Measurements from ENCODE around the gene NUCB2.

DNA sequence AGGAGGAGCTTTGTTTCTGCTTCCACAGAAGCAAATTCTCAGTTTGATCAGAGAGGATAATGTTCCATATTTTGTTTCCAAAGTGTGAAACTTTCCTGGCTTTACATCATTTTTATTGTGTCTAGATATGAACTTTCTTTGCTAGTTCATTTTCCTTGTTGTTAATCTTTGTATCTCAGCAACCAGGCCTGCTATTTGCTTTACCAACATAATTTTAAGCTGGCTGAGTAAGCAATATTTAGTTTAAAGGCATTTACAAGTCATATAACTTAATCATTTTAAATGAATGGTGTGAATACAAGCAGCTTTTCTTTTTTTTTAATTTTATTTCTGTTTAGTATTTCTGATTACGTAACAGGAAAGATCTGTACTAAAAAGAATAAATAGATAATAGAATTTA is 15.2 kb downstream of the NUCB2 start:
- TF ChIP-seq, protein P1, sequence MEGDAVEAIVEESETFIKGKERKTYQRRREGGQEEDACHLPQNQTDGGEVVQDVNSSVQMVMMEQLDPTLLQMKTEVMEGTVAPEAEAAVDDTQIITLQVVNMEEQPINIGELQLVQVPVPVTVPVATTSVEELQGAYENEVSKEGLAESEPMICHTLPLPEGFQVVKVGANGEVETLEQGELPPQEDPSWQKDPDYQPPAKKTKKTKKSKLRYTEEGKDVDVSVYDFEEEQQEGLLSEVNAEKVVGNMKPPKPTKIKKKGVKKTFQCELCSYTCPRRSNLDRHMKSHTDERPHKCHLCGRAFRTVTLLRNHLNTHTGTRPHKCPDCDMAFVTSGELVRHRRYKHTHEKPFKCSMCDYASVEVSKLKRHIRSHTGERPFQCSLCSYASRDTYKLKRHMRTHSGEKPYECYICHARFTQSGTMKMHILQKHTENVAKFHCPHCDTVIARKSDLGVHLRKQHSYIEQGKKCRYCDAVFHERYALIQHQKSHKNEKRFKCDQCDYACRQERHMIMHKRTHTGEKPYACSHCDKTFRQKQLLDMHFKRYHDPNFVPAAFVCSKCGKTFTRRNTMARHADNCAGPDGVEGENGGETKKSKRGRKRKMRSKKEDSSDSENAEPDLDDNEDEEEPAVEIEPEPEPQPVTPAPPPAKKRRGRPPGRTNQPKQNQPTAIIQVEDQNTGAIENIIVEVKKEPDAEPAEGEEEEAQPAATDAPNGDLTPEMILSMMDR (IDR thresholded peaks at IDR 0.05) = no peak
- TF ChIP-seq POLR2AphosphoS5 (IDR thresholded peaks at IDR 0.05) = no peak
